Neural cell (in vitro differentiated cells): ENCODE results near the gene MRPL34. TPM values are rescaled to one million over a fixed set of nuclear protein-coding genes. Genes with fewer than 3 reads are reported as not detected.

ENCODE experiments used
- H2AFZ ChIP-seq: fragments of 200-600, 300-800 bp; sonication (generic), shearing (Covaris generic); 2 replicates; pipeline ENCODE4 v1.6.0; 2014; ENCODE audit warnings: low read depth, mild to moderate bottlenecking, antibody characterized with exemption, low read length, moderate library complexity
- H3F3A ChIP-seq: fragments of 200-600 bp; shearing (Covaris generic); 2 replicates; pipeline ENCODE4 v1.6.1; 2016; ENCODE audit warnings: mild to moderate bottlenecking, moderate library complexity, mixed read lengths, antibody characterized with exemption, low read length; ENCODE audit not compliant: insufficient read depth, poor library complexity, severe bottlenecking
- H3K27ac ChIP-seq: fragments of 200-600, 300-800 bp; sonication (generic), shearing (Covaris generic); 2 replicates; pipeline ENCODE4 v1.5.1; 2014; ENCODE audit warnings: mild to moderate bottlenecking, low read length, moderate library complexity
- H3K27me3 ChIP-seq: fragments of 300-800, 200-600 bp; sonication (generic), shearing (Covaris generic); 2 replicates; pipeline ENCODE4 v1.6.0; 2014; ENCODE audit warnings: mild to moderate bottlenecking, low read depth, low read length, moderate library complexity; ENCODE audit not compliant: insufficient read depth
- H3K36me3 ChIP-seq: fragments of 300-800, 200-600 bp; sonication (generic), shearing (Covaris generic); 2 replicates; pipeline ENCODE4 v1.5.1; 2014; ENCODE audit warnings: mild to moderate bottlenecking, antibody characterized with exemption, low read length, moderate library complexity; ENCODE audit not compliant: insufficient read depth
- H3K4me2 ChIP-seq: fragments of 300-800, 200-600 bp; sonication (generic), shearing (Covaris generic); 2 replicates; pipeline ENCODE4 v1.6.0; 2014; ENCODE audit warnings: mild to moderate bottlenecking, low read length
- H3K4me3 ChIP-seq: fragments of 300-800, 200-600 bp; sonication (generic), shearing (Covaris generic); 2 replicates; pipeline ENCODE4 v1.5.1; 2014; ENCODE audit warnings: mild to moderate bottlenecking, low read length, moderate library complexity
- H3K79me2 ChIP-seq: fragments of 200-600 bp; shearing (Covaris generic); replicated peaks from 2 replicates; pipeline ENCODE4 v1.6.0; 2014; ENCODE audit warnings: mild to moderate bottlenecking, low read length, moderate library complexity; ENCODE audit not compliant: insufficient read depth
- H3K9ac ChIP-seq: fragments of 300-800, 200-600 bp; sonication (generic), shearing (Covaris generic); 2 replicates; pipeline ENCODE4 v1.6.1; 2016; ENCODE audit warnings: mild to moderate bottlenecking, low read length, mixed read lengths
- H3K9me2 ChIP-seq: fragments of 200-600 bp; shearing (Covaris generic); 2 replicates; pipeline ENCODE4 v1.6.1; 2016; ENCODE audit warnings: mild to moderate bottlenecking, low read length, mixed read lengths; ENCODE audit not compliant: insufficient read depth
- H3K9me3 ChIP-seq: fragments of 200-600, 300-800 bp; sonication (generic), shearing (Covaris generic); 2 replicates; pipeline ENCODE4 v1.6.1; 2016; ENCODE audit warnings: mild to moderate bottlenecking, mixed run types, low read length, moderate library complexity, mixed read lengths
- H4K20me1 ChIP-seq: fragments of 200-600 bp; shearing (Covaris generic); 2 replicates; pipeline ENCODE4 v1.6.1; 2016; ENCODE audit warnings: mild to moderate bottlenecking, mixed run types; ENCODE audit not compliant: insufficient read depth
- CTCF ChIP-seq: fragments of 450-650 bp; IDR thresholded peaks from 2 replicates; pipeline ENCODE4 v1.5.1; 2014; ENCODE audit warnings: antibody characterized with exemption, mild to moderate bottlenecking, moderate library complexity; ENCODE audit not compliant: poor library complexity, severe bottlenecking
- EP300 ChIP-seq: fragments of 450-650 bp; conservative IDR thresholded peaks from 2 replicates; pipeline ENCODE4 v1.6.1; 2014; ENCODE audit warnings: antibody characterized with exemption, mild to moderate bottlenecking, moderate library complexity; ENCODE audit not compliant: poor library complexity, severe bottlenecking
- EZH2 ChIP-seq: fragments of 200-600, 300-800 bp; shearing (Covaris generic), sonication (generic); IDR thresholded peaks from 2 replicates; pipeline ENCODE4 v1.6.1; 2014; ENCODE audit warnings: antibody characterized with exemption, low read length, borderline replicate concordance, mild to moderate bottlenecking; ENCODE audit not compliant: insufficient read depth, poor library complexity, severe bottlenecking
- MXI1 ChIP-seq: fragments of 450-650 bp; conservative IDR thresholded peaks from 2 replicates; pipeline ENCODE4 v1.6.1; 2014; ENCODE audit warnings: antibody characterized with exemption, mild to moderate bottlenecking; ENCODE audit not compliant: poor library complexity, severe bottlenecking
- POLR2AphosphoS5 ChIP-seq: IDR thresholded peaks from 2 replicates; pipeline ENCODE4 v1.6.1; 2012
- RAD21 ChIP-seq: fragments of 450-650 bp; conservative IDR thresholded peaks from 2 replicates; pipeline ENCODE4 v1.6.1; 2014; ENCODE audit warnings: antibody characterized with exemption, mild to moderate bottlenecking, moderate library complexity
- REST ChIP-seq: IDR thresholded peaks from 2 replicates; pipeline ENCODE4 v1.6.1; 2012; ENCODE audit warnings: borderline replicate concordance
- SMC3 ChIP-seq: fragments of 450-650 bp; conservative IDR thresholded peaks from 2 replicates; pipeline ENCODE4 v1.6.1; 2014; ENCODE audit warnings: antibody characterized with exemption, mild to moderate bottlenecking, moderate library complexity; ENCODE audit not compliant: poor library complexity
- TAF1 ChIP-seq: IDR thresholded peaks from 2 replicates; pipeline ENCODE4 v1.6.1; 2012; ENCODE audit warnings: low read depth
- polyA plus RNA-seq: library from polyadenylated mRNA; depleted of rRNA; stranded (reverse); fragments of >200 nt; gene quantifications from 2 replicates; pipeline ENCODE4 v1.2.3, GENCODE V29; 2014

MRPL34 gene
- polyA plus RNA-seq, 1 donor from 2014 or later: 61.7 TPM

- no peaks in the 10 kb centered on the region for H3F3A ChIP-seq
- H3K9ac ChIP-seq: no peak within 1 kb of the TSS
- H3K9me3 ChIP-seq: peaks cover 2% of the 10 kb centered on the region
- no peaks in the 10 kb centered on the region for H3K9me2 ChIP-seq
- no peak within 1 kb of the TSS for H3K4me3 ChIP-seq
- peaks cover 9% of the 10 kb centered on the region for H3K79me2 ChIP-seq
- H2AFZ ChIP-seq: no peak within 1 kb of the TSS
- no peak within 1 kb of the TSS for H3K4me2 ChIP-seq
- no peak within 1 kb of the TSS for H3K27ac ChIP-seq
- no peak for TF ChIP-seq CTCF
- TF ChIP-seq EP300: no peak
- no peak for TF ChIP-seq SMC3
- no peak for TF ChIP-seq TAF1
- TF ChIP-seq RAD21: no peak
- TF ChIP-seq POLR2AphosphoS5: no peak
- no peak for TF ChIP-seq MXI1
- TF ChIP-seq REST: no peak
- TF ChIP-seq EZH2: no peak
- no peaks in the 10 kb centered on the region for H3K27me3 ChIP-seq
- no peaks in the 10 kb centered on the region for H4K20me1 ChIP-seq
- no peaks in the 10 kb centered on the region for H3K36me3 ChIP-seq
These were observed 41.1 kb upstream of the MRPL34 start, which contains the start of gene USHBP1 for GRCh38 chr19:17264641-17264979. USHBP1 (minus strand) TSS chr19:17264745; CDS start chr19:17264299, 446 bp downstream.

GRCh38 chr19:17266026-17266425 is 39.6 kb upstream of the MRPL34 start:
- Histone ChIP-seq H4K20me1 (no peaks in the 10 kb centered on the region), H3K27me3 (no peaks in the 10 kb centered on the region), H3K9me3 (no peaks in the 10 kb centered on the region), H3K27ac (peak overlapping the region; percentile 47), H3F3A (no peaks in the 10 kb centered on the region), H3K9ac (no peak overlapping the region), H3K36me3 (no peaks in the 10 kb centered on the region), H3K4me2 (no peak overlapping the region), H2AFZ (no peak overlapping the region), H3K79me2 (peaks cover 9% of the 10 kb centered on the region), H3K4me3 (no peak overlapping the region), H3K9me2 (no peaks in the 10 kb centered on the region)
- TF ChIP-seq POLR2AphosphoS5: no peak
- TF ChIP-seq CTCF: no peak
- no peak for TF ChIP-seq EZH2
- TF ChIP-seq TAF1: no peak
- no peak for TF ChIP-seq MXI1
